SK-N-SH (cell line): Measurements from ENCODE around the gene ANKMY1.

Experiments
- CTCF ChIP-seq: fragments of 200-600 bp; sonication (generic); IDR thresholded peaks from 2 replicates; pipeline ENCODE4 v1.6.1; 2017; ENCODE audit warnings: antibody characterized with exemption, mild to moderate bottlenecking, moderate library complexity
- EZH2phosphoT487 ChIP-seq: fragments of 200-600 bp; sonication (generic); IDR thresholded peaks from 2 replicates; pipeline ENCODE4 v1.6.1; 2017; ENCODE audit warnings: low read depth, mixed run types, mild to moderate bottlenecking, antibody characterized with exemption, moderate library complexity, borderline replicate concordance
- MAX ChIP-seq: IDR thresholded peaks from 2 replicates; pipeline ENCODE4 v1.4.0; 2012; ENCODE audit warnings: low read depth
- PBX3 ChIP-seq: IDR thresholded peaks from 2 replicates; pipeline ENCODE4; 2012
- POLR2AphosphoS5 ChIP-seq: IDR thresholded peaks from 2 replicates; pipeline ENCODE4 v1.6.1; 2012; ENCODE audit warnings: low read depth, low read length
- RFX5 ChIP-seq: IDR thresholded peaks from 2 replicates; pipeline ENCODE4 v1.6.1; 2012; ENCODE audit warnings: mild to moderate bottlenecking, improper control_type of control experiment, low read length

GRCh38 chr2:240525802-240526201 is 32.0 kb downstream of the ANKMY1 start:
- TF ChIP-seq CTCF, result no peak
- no peak for TF ChIP-seq RFX5
- TF ChIP-seq POLR2AphosphoS5, result no peak
- no peak for TF ChIP-seq PBX3
- no peak for TF ChIP-seq MAX
- no peak for TF ChIP-seq EZH2phosphoT487
